ENCODE measurements around the gene RRP1B. TPM values are rescaled to one million over a fixed set of nuclear protein-coding genes. Genes with fewer than 3 reads are reported as not detected.

The RRP1B gene
- total and polyA plus RNA-seq, 2 experiments from 2014 or later: 18.6 to 19.2 TPM

DNA sequence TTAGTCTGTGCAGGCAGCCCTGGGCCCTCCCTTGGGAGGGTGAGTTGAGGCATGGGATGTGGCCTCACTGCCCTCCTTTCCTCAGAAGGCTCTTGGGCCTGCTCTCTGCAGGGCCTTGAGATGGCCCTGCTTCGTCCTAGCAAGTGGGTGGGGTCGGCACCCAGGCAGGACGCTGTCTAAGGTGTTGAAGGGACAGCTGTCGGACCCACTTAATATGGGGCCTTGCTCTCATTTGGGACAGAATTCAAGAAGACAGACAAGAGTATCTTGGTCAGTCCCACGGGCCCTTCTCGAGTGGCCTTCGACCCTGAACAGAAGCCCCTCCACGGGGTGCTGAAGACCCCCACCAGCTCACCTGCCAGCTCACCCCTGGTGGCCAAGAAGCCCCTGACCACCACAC is 33.6 kb downstream of the RRP1B start:
- Histone ChIP-seq H3K9me3 (ENCODE audit: low read depth) (no peaks in the 10 kb centered on the region), H3K79me2 (no peaks in the 10 kb centered on the region), H3K27me3 (no peaks in the 10 kb centered on the region), H3K4me3 (no peak overlapping the region), H3K36me3 (replicated peaks; ENCODE audit: insufficient read depth, low read depth) (no peaks in the 10 kb centered on the region), H4K20me1 (ENCODE audit: insufficient read depth, poor library complexity, severe bottlenecking) (no peaks in the 10 kb centered on the region), H3K4me1 (ENCODE audit: insufficient read depth) (no peaks in the 10 kb centered on the region), H3K27ac (no peak overlapping the region), H3K4me2 (no peak overlapping the region), H2AFZ (no peak overlapping the region), H3K9me2 (replicated peaks; ENCODE audit: insufficient read depth) (no peaks in the 10 kb centered on the region)
- DNase-seq (ENCODE audit: low spot score): no peak
- TF ChIP-seq CTCF (IDR thresholded peaks at IDR 0.05; ENCODE audit: poor library complexity): no peak
- TF ChIP-seq EZH2 (IDR thresholded peaks at IDR 0.05; ENCODE audit: borderline replicate concordance): no peak
- TF ChIP-seq EZH2phosphoT487 (IDR thresholded peaks at IDR 0.05; ENCODE audit: low read depth, severe bottlenecking, unreplicated experiment): no peak
- 92% methylated on average over 8 of the region's 8 CpGs for WGBS (ENCODE audit: low lambda C conversion rate, missing lambda C conversion rate)

- TF ChIP-seq EZH2 (IDR thresholded peaks at IDR 0.05; ENCODE audit: borderline replicate concordance): no peak
- TF ChIP-seq EZH2phosphoT487 (IDR thresholded peaks at IDR 0.05; ENCODE audit: low read depth, severe bottlenecking, unreplicated experiment): no peak
- no peak for TF ChIP-seq CTCF (IDR thresholded peaks at IDR 0.05; ENCODE audit: poor library complexity)
- Histone ChIP-seq H3K4me2 (no peak overlapping the region), H3K79me2 (no peaks in the 10 kb centered on the region), H4K20me1 (ENCODE audit: insufficient read depth, poor library complexity, severe bottlenecking) (no peaks in the 10 kb centered on the region), H2AFZ (no peak overlapping the region), H3K9me3 (ENCODE audit: low read depth) (no peaks in the 10 kb centered on the region), H3K27me3 (no peaks in the 10 kb centered on the region), H3K36me3 (replicated peaks; ENCODE audit: insufficient read depth, low read depth) (no peaks in the 10 kb centered on the region), H3K27ac (no peak overlapping the region), H3K4me1 (ENCODE audit: insufficient read depth) (no peaks in the 10 kb centered on the region), H3K9me2 (replicated peaks; ENCODE audit: insufficient read depth) (no peaks in the 10 kb centered on the region), H3K4me3 (no peak overlapping the region)
- no peak for DNase-seq (ENCODE audit: low spot score)
- WGBS (ENCODE audit: low lambda C conversion rate, missing lambda C conversion rate): 98% methylated on average over 22 of the region's 23 CpGs
Measured at GRCh38 chr21:43693981-43694380, 34.6 kb downstream of the RRP1B start.

GRCh38 chr21:43694437-43695079 is 35.2 kb downstream of the RRP1B start:
- Histone ChIP-seq H3K27ac (no peak overlapping the region), H3K4me3 (no peak overlapping the region), H3K9me3 (ENCODE audit: low read depth) (no peaks in the 10 kb centered on the region), H3K9me2 (replicated peaks; ENCODE audit: insufficient read depth) (no peaks in the 10 kb centered on the region), H3K27me3 (no peaks in the 10 kb centered on the region), H3K79me2 (no peaks in the 10 kb centered on the region), H4K20me1 (ENCODE audit: insufficient read depth, poor library complexity, severe bottlenecking) (no peaks in the 10 kb centered on the region), H2AFZ (no peak overlapping the region), H3K4me1 (ENCODE audit: insufficient read depth) (no peaks in the 10 kb centered on the region), H3K4me2 (no peak overlapping the region), H3K36me3 (replicated peaks; ENCODE audit: insufficient read depth, low read depth) (no peaks in the 10 kb centered on the region)
- WGBS (ENCODE audit: low lambda C conversion rate, missing lambda C conversion rate): 92% methylated on average over 22 of the region's 27 CpGs
- TF ChIP-seq EZH2 (IDR thresholded peaks at IDR 0.05; ENCODE audit: borderline replicate concordance) (no peak), EZH2phosphoT487 (IDR thresholded peaks at IDR 0.05; ENCODE audit: low read depth, severe bottlenecking, unreplicated experiment) (no peak), CTCF (IDR thresholded peaks at IDR 0.05; ENCODE audit: poor library complexity) (no peak)
- no peak for DNase-seq (ENCODE audit: low spot score)
